Astrocyte (in vitro differentiated cells and primary cell): ENCODE measurements around the gene STRIP2. TPM values are rescaled to one million over a fixed set of nuclear protein-coding genes. Genes with fewer than 3 reads are reported as not detected.

ENCODE experiments used
- DNase-seq: peaks from one replicate; pipeline ENCODE4 v3.0.0-alpha.2; 2010; ENCODE audit warnings: low read depth
- FAIRE-seq: peaks from 2 replicates; lab custom pipeline; 2011; peaks lifted over from hg19 to GRCh38; lab: Jason Lieb, UNC
- H2AFZ ChIP-seq: 2 replicates; pipeline ENCODE4 v1.6.0; 2012; ENCODE audit warnings: low read depth, low read length, inconsistent platforms
- H3K27ac ChIP-seq: 2 replicates; pipeline ENCODE4 v1.5.1; 2011; ENCODE audit warnings: low read depth, low read length, inconsistent platforms
- H3K27me3 ChIP-seq: 2 replicates; pipeline ENCODE4 v1.6.0; 2011; ENCODE audit warnings: low read length, inconsistent platforms; ENCODE audit not compliant: insufficient read depth
- H3K36me3 ChIP-seq: 2 replicates; pipeline ENCODE4 v1.5.1; 2011; ENCODE audit warnings: low read length, inconsistent platforms; ENCODE audit not compliant: insufficient read depth
- H3K4me1 ChIP-seq: 2 replicates; pipeline ENCODE4 v1.5.1; 2011; ENCODE audit warnings: low read length, inconsistent platforms; ENCODE audit not compliant: insufficient read depth
- H3K4me2 ChIP-seq: 2 replicates; pipeline ENCODE4 v1.6.0; 2012; ENCODE audit warnings: low read length, inconsistent platforms
- H3K4me3 ChIP-seq: 2 replicates; pipeline ENCODE4 v1.5.1; 2011; ENCODE audit warnings: low read depth, mild to moderate bottlenecking, low read length, inconsistent platforms; ENCODE audit not compliant: insufficient read depth
- H3K79me2 ChIP-seq: 2 replicates; pipeline ENCODE4 v1.6.0; 2012; ENCODE audit warnings: mild to moderate bottlenecking, low read length, inconsistent platforms; ENCODE audit not compliant: insufficient read depth
- H3K9ac ChIP-seq: 2 replicates; pipeline ENCODE4 v1.6.0; 2012; ENCODE audit warnings: mild to moderate bottlenecking, low read length, inconsistent platforms
- H3K9me3 ChIP-seq: 2 replicates; pipeline ENCODE4 v1.5.1; 2012; ENCODE audit warnings: low read depth, mild to moderate bottlenecking, low read length, inconsistent platforms; ENCODE audit not compliant: insufficient read depth
- H4K20me1 ChIP-seq: 2 replicates; pipeline ENCODE4 v1.6.0; 2012; ENCODE audit warnings: low read length, inconsistent platforms; ENCODE audit not compliant: insufficient read depth
- H3K27ac Mint-ChIP-seq: one replicate; pipeline ENCODE4 v1.8.0; 2021; ENCODE audit warnings: mild to moderate bottlenecking, mixed read lengths; ENCODE audit not compliant: unreplicated experiment
- H3K27me3 Mint-ChIP-seq: one replicate; pipeline ENCODE4 v1.8.0; 2021; ENCODE audit warnings: low read depth, mixed read lengths; ENCODE audit not compliant: unreplicated experiment
- H3K36me3 Mint-ChIP-seq: one replicate; pipeline ENCODE4 v1.8.0; 2021; ENCODE audit warnings: low read depth, mixed read lengths; ENCODE audit not compliant: unreplicated experiment
- H3K4me1 Mint-ChIP-seq: one replicate; pipeline ENCODE4 v1.8.0; 2021; ENCODE audit warnings: low read depth, mixed read lengths; ENCODE audit not compliant: unreplicated experiment
- H3K4me3 Mint-ChIP-seq: one replicate; pipeline ENCODE4 v1.8.0; 2021; ENCODE audit warnings: mild to moderate bottlenecking, moderate library complexity, mixed read lengths; ENCODE audit not compliant: unreplicated experiment
- H3K9me3 Mint-ChIP-seq: one replicate; pipeline ENCODE4 v1.8.0; 2021; ENCODE audit warnings: mild to moderate bottlenecking, mixed read lengths; ENCODE audit not compliant: unreplicated experiment
- CTCF ChIP-seq: IDR thresholded peaks from 2 replicates; pipeline ENCODE4 v1.5.1; 2011; ENCODE audit warnings: low read depth, mild to moderate bottlenecking, inconsistent platforms, low read length, moderate library complexity; ENCODE audit not compliant: insufficient read depth
- EZH2 ChIP-seq: IDR thresholded peaks from 2 replicates; pipeline ENCODE4 v1.6.1; 2012; ENCODE audit warnings: mild to moderate bottlenecking, low read length, inconsistent platforms; ENCODE audit not compliant: insufficient read depth
- total RNA-seq: library from RNA; stranded (reverse); gene quantifications from 2 replicates; pipeline ENCODE4 v1.2.1, GENCODE V29; 2021

The STRIP2 gene
- total RNA-seq, 1 donor from 2014 or later: 1.3 TPM

GRCh38 chr7:129426482-129426881 is 7.8 kb upstream of the STRIP2 start:
- no peak overlapping the region for H3K4me3 ChIP-seq
- H3K9me3 ChIP-seq: no peaks in the 10 kb centered on the region
- peaks cover 6% of the 10 kb centered on the region for H3K4me1 Mint-ChIP-seq
- no peaks in the 10 kb centered on the region for H3K36me3 ChIP-seq
- no peak overlapping the region for H3K27ac ChIP-seq
- H2AFZ ChIP-seq: no peak overlapping the region
- H3K36me3 Mint-ChIP-seq: peaks cover 11% of the 10 kb centered on the region
- no peak overlapping the region for H3K27ac Mint-ChIP-seq
- no peak for FAIRE-seq
- no peak overlapping the region for H3K4me3 Mint-ChIP-seq
- no peaks in the 10 kb centered on the region for H4K20me1 ChIP-seq
- DNase-seq: no peak
- no peaks in the 10 kb centered on the region for H3K27me3 ChIP-seq
- no peak overlapping the region for H3K4me2 ChIP-seq
- H3K27me3 Mint-ChIP-seq: peaks cover 6% of the 10 kb centered on the region
- H3K4me1 ChIP-seq: no peaks in the 10 kb centered on the region
- H3K79me2 ChIP-seq: no peaks in the 10 kb centered on the region
- no peak for TF ChIP-seq EZH2
- no peak for TF ChIP-seq CTCF
- H3K9me3 Mint-ChIP-seq: no peaks in the 10 kb centered on the region
- H3K9ac ChIP-seq: no peak overlapping the region

- DNase-seq: no peak
- Histone ChIP-seq H3K9ac (no peak overlapping the region), H3K9me3 (no peaks in the 10 kb centered on the region), H3K4me1 (no peaks in the 10 kb centered on the region), H3K27ac (no peak overlapping the region), H3K36me3 (no peaks in the 10 kb centered on the region), H4K20me1 (no peaks in the 10 kb centered on the region), H3K27me3 (peaks cover 5% of the 10 kb centered on the region), H2AFZ (no peak overlapping the region), H3K4me2 (no peak overlapping the region), H3K4me3 (no peak overlapping the region), H3K79me2 (no peaks in the 10 kb centered on the region)
- Mint-ChIP-seq H3K27me3 (peaks cover 11% of the 10 kb centered on the region), H3K36me3 (peaks cover 11% of the 10 kb centered on the region), H3K4me3 (no peak overlapping the region), H3K4me1 (peaks cover 6% of the 10 kb centered on the region), H3K27ac (no peak overlapping the region), H3K9me3 (no peaks in the 10 kb centered on the region)
- no peak for FAIRE-seq
- no peak for TF ChIP-seq CTCF
- no peak for TF ChIP-seq EZH2
These were observed 6.6 kb upstream of the STRIP2 start for GRCh38 chr7:129427526-129428045.

- Mint-ChIP-seq H3K27me3 (peaks cover 29% of the 10 kb centered on the region), H3K4me1 (no peaks in the 10 kb centered on the region), H3K9me3 (no peaks in the 10 kb centered on the region), H3K27ac (no peak overlapping the region), H3K36me3 (peaks cover 5% of the 10 kb centered on the region), H3K4me3 (no peak overlapping the region)
- H3K79me2 ChIP-seq: no peaks in the 10 kb centered on the region
- no peak overlapping the region for H3K4me2 ChIP-seq
- FAIRE-seq (no peak), DNase-seq (no peak)
- H3K9me3 ChIP-seq: no peaks in the 10 kb centered on the region
- H3K4me3 ChIP-seq: no peak overlapping the region
- peaks cover 12% of the 10 kb centered on the region for H3K27me3 ChIP-seq
- no peak overlapping the region for H3K27ac ChIP-seq
- H2AFZ ChIP-seq: no peak overlapping the region
- H3K4me1 ChIP-seq: peaks cover 11% of the 10 kb centered on the region
- no peaks in the 10 kb centered on the region for H3K36me3 ChIP-seq
- TF ChIP-seq EZH2 (no peak), CTCF (no peak)
- no peak overlapping the region for H3K9ac ChIP-seq
- H4K20me1 ChIP-seq: no peaks in the 10 kb centered on the region
These were observed 2.2 kb upstream of the STRIP2 start for GRCh38 chr7:129431911-129432643.
